H54 (cell line): ENCODE results near the gene NPNT.

Experiments used
- DNase-seq: peaks from one replicate; pipeline ENCODE4 v3.0.0; 2011; ENCODE audit warnings: low spot score, mixed read lengths; ENCODE audit not compliant: insufficient read length
- FAIRE-seq: peaks from 3 replicates; lab custom pipeline; 2011; peaks lifted over from hg19 to GRCh38; lab: Jason Lieb, UNC
- POLR2A ChIP-seq: IDR thresholded peaks from 2 replicates; pipeline ENCODE4 v1.6.1; 2011; ENCODE audit warnings: low read depth, mild to moderate bottlenecking, low read length

The NPNT gene

GRCh38 chr4:105969575-105969974 lies 74.3 kb downstream of the NPNT start:
- no peak for TF ChIP-seq POLR2A
- DNase-seq = no peak
- no peak for FAIRE-seq

- FAIRE-seq = no peak
These were observed 75.1 kb downstream of the NPNT start for GRCh38 chr4:105970371-105970770.

GRCh38 chr4:105971036-105971435 lies 75.8 kb downstream of the NPNT start:
- FAIRE-seq (no peak), DNase-seq (no peak)
- TF ChIP-seq POLR2A = no peak

More at GRCh38 chr4:105970371-105970770, 75.1 kb downstream of the NPNT start:
- no peak for TF ChIP-seq POLR2A
- DNase-seq = no peak

GRCh38 chr4:105972946-105973621 lies 77.8 kb downstream of the NPNT start:
- TF ChIP-seq POLR2A = no peak
- FAIRE-seq = no peak
- DNase-seq = no peak

GRCh38 chr4:105976915-105977314 lies 81.6 kb downstream of the NPNT start:
- FAIRE-seq (no peak), DNase-seq (no peak)
- TF ChIP-seq POLR2A = no peak

GRCh38 chr4:105978684-105979296 lies 83.5 kb downstream of the NPNT start:
- DNase-seq (no peak), FAIRE-seq (no peak)

GRCh38 chr4:105979506-105979905 lies 84.2 kb downstream of the NPNT start:
- FAIRE-seq = no peak
- no peak for TF ChIP-seq POLR2A
- DNase-seq = no peak

More at GRCh38 chr4:105978684-105979296, 83.5 kb downstream of the NPNT start:
- no peak for TF ChIP-seq POLR2A

GRCh38 chr4:105988671-105989070 lies 93.4 kb downstream of the NPNT start:
- no peak for FAIRE-seq
- TF ChIP-seq POLR2A = no peak
- DNase-seq = no peak

- no peak for TF ChIP-seq POLR2A
- no peak for DNase-seq
- no peak for FAIRE-seq
These were observed 94.4 kb downstream of the NPNT start for GRCh38 chr4:105989485-105990242.

GRCh38 chr4:105990933-105991332 lies 95.7 kb downstream of the NPNT start:
- FAIRE-seq (no peak), DNase-seq (peak; percentile 24)
- no peak for TF ChIP-seq POLR2A

- FAIRE-seq (no peak), DNase-seq (no peak)
- no peak for TF ChIP-seq POLR2A
These were observed 96.5 kb downstream of the NPNT start for GRCh38 chr4:105991726-105992125.

GRCh38 chr4:105992641-105993305 lies 97.5 kb downstream of the NPNT start:
- DNase-seq (no peak), FAIRE-seq (no peak)
- TF ChIP-seq POLR2A = no peak

- DNase-seq (no peak), FAIRE-seq (no peak)
- TF ChIP-seq POLR2A = no peak
These were observed 98.8 kb downstream of the NPNT start for GRCh38 chr4:105994061-105994460.
